ENCODE data around the gene S100P.

The S100P gene

GRCh38 chr4:6695660-6696610, 2.3 kb downstream of the S100P start:
- peak overlapping the region; percentile 83 for H3K27ac ChIP-seq
- peak; percentile 33; the same call in 1 of the 2 replicates for TF ChIP-seq CTCF (conservative IDR thresholded peaks at IDR 0.05)

DNA sequence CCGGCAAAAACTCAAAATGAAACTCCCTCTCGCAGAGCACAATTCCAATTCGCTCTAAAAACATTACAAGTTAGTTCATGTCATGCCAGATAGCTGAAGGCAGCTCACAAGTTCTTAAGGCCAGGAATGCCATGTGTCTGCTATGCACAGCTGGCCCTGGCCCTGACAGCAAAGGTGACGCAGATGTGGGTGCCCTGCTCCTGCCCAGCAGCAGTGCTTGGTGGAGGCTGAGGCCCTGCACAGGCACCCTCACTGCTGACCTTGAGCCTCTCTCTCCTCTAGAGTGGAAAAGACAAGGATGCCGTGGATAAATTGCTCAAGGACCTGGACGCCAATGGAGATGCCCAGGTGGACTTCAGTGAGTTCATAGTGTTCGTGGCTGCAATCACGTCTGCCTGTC, 2.9 kb downstream of the S100P start:
- H3K27ac ChIP-seq = peak overlapping the region; percentile 83

GRCh38 chr4:6697131-6697530, 3.5 kb downstream of the S100P start:
- H3K27ac ChIP-seq = peak overlapping the region; percentile 83
- TF ChIP-seq CTCF (conservative IDR thresholded peaks at IDR 0.05) = no peak

More for the DNA sequence above, 2.9 kb downstream of the S100P start:
- no peak for TF ChIP-seq CTCF (conservative IDR thresholded peaks at IDR 0.05)

DNA sequence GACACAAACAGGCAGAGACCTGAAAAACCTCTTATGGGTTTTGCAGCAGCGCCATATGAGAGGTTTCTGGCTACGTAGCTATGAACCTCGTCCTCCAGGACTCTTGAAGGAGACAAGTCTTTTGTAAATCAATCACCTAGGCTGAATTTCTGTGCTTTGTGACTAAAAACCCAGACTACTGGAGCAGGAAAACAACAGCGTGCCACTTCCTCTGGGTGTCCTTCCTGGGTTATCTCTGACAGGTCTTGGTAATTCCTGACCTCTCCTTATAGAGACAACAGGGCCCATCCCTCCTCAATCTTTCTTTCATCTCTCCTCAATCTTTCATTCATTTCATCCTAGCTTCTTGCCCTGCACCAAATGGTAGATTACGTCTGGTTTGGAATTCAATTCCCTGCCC, 5.7 kb downstream of the S100P start:
- no peak overlapping the region for H3K27ac ChIP-seq
- no peak for TF ChIP-seq CTCF (conservative IDR thresholded peaks at IDR 0.05)

- TF ChIP-seq CTCF (conservative IDR thresholded peaks at IDR 0.05) = no peak
Measured at GRCh38 chr4:6699903-6700302, 6.2 kb downstream of the S100P start.

GRCh38 chr4:6701371-6701770, 7.7 kb downstream of the S100P start:
- no peak overlapping the region for H3K27ac ChIP-seq
- peak; percentile 47 for TF ChIP-seq CTCF (conservative IDR thresholded peaks at IDR 0.05)

More at GRCh38 chr4:6699903-6700302, 6.2 kb downstream of the S100P start:
- no peak overlapping the region for H3K27ac ChIP-seq

DNA sequence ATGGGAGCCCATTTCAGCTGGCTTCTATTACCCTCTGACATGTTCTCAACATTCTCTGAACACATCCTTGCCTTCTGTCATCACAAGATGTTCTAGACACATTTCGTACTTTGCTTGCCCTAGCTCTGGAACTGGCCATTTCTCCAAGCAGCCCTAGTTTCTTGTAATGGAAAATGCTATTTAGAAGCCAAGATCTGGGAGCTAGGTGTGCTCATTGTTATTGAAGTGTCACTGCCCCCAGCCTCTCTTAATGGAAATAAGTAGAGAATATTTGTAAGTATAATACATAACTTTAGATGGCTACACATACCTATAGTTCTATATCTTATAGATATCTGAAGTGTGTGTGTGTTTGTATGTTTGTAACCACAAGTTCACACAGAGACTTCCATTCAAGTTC, 9.1 kb downstream of the S100P start:
- H3K27ac ChIP-seq = no peak overlapping the region
- no peak for TF ChIP-seq CTCF (conservative IDR thresholded peaks at IDR 0.05)

Measured in VCaP (cell line).